Naive thymus-derived CD4-positive, alpha-beta T cell (primary cell): ENCODE measurements around the gene PCCA. TPM values are rescaled to one million over a fixed set of nuclear protein-coding genes. Genes with fewer than 3 reads are reported as not detected.
"Not testable (repeated sequence)": the region's sequence is repeated elsewhere in the genome, so short reads cannot be mapped to it uniquely, and the experiment has no call there.

Experiments
- ATAC-seq: fragments of 150-1000 bp; cut with Tn5 transposase; 2 replicates; pipeline ENCODE4 v1.10.0; 2021; ENCODE audit warnings: mild to moderate bottlenecking, moderate library complexity
- CTCF ChIA-PET: fragments of 350-600 bp; sonication (Branson Sonifier 250); formaldehyde crosslinking; loops from one replicate; lab custom pipeline; 2021; ENCODE audit warnings: antibody characterized with exemption; lab: Charles Lee
- POLR2A ChIA-PET: fragments of 350-600 bp; sonication (Branson Sonifier 250); formaldehyde crosslinking; loops from one replicate; lab custom pipeline; 2021; ENCODE audit warnings: antibody characterized with exemption, inconsistent platforms; lab: Charles Lee
- DNase-seq, 9 donors: peaks; one replicate each; pipeline versions ENCODE4 v3.0.0 to v3.0.0-alpha.2; 2020 to 2022; ENCODE audit warnings: mixed read lengths in 1 of 9
- H3K27ac ChIP-seq: one replicate; pipeline ENCODE4 v1.7.0; 2013; ENCODE audit warnings: mild to moderate bottlenecking, low read depth, low read length, moderate library complexity
- H3K27me3 ChIP-seq, 2 donors: one replicate each; pipeline ENCODE4 v1.7.0; 2013; ENCODE audit warnings: low read length in 2 of 2, mild to moderate bottlenecking in 2 of 2, moderate library complexity in 2 of 2; ENCODE audit not compliant: control insufficient read depth in 2 of 2, insufficient read depth in 2 of 2
- H3K36me3 ChIP-seq, 3 experiments: 1 replicate in 2 of 3; 2 replicates in 1 of 3; pipeline ENCODE4 v1.7.0; 2013; ENCODE audit warnings: low read length in 3 of 3, mild to moderate bottlenecking in 3 of 3, moderate library complexity in 1 of 3; ENCODE audit not compliant: insufficient read depth in 3 of 3, control insufficient read depth in 2 of 3
- H3K4me1 ChIP-seq, 2 donors: one replicate each; pipeline ENCODE4 v1.7.0; 2013; ENCODE audit warnings: low read length in 2 of 2, mild to moderate bottlenecking in 2 of 2, moderate library complexity in 1 of 2; ENCODE audit not compliant: control insufficient read depth in 2 of 2, insufficient read depth in 2 of 2
- H3K4me3 ChIP-seq: 2 replicates; pipeline ENCODE4 v1.7.0; 2013; ENCODE audit warnings: mild to moderate bottlenecking, low read length
- H3K9me3 ChIP-seq, 3 experiments: 1 replicate in 2 of 3; 2 replicates in 1 of 3; pipeline ENCODE4 v1.7.0; 2013; ENCODE audit warnings: low read length in 3 of 3; ENCODE audit not compliant: control insufficient read depth in 2 of 3
- H3K27ac Mint-ChIP-seq, 9 donors: one replicate each; pipeline ENCODE4 v1.8.0; 2020 to 2022; ENCODE audit warnings: mixed read lengths in 9 of 9, mild to moderate bottlenecking in 8 of 9, moderate library complexity in 5 of 9, inconsistent platforms in 2 of 9
- H3K27me3 Mint-ChIP-seq, 5 donors: one replicate each; pipeline ENCODE4 v1.8.0; 2021 to 2022; ENCODE audit warnings: mixed read lengths in 5 of 5, mild to moderate bottlenecking in 1 of 5
- H3K36me3 Mint-ChIP-seq, 5 donors: one replicate each; pipeline ENCODE4 v1.8.0; 2020 to 2022; ENCODE audit warnings: mixed read lengths in 5 of 5, mild to moderate bottlenecking in 3 of 5, inconsistent platforms in 1 of 5
- H3K4me1 Mint-ChIP-seq, 7 donors: one replicate each; pipeline ENCODE4 v1.8.0; 2020 to 2022; ENCODE audit warnings: mixed read lengths in 7 of 7, mild to moderate bottlenecking in 3 of 7, inconsistent platforms in 1 of 7
- H3K4me3 Mint-ChIP-seq, 10 donors: one replicate each; pipeline ENCODE4 v1.8.0; 2020 to 2022; ENCODE audit warnings: mild to moderate bottlenecking in 10 of 10, mixed read lengths in 10 of 10, moderate library complexity in 6 of 10, inconsistent platforms in 2 of 10
- H3K9me3 Mint-ChIP-seq, 11 donors: one replicate each; pipeline ENCODE4 v1.8.0; 2020 to 2022; ENCODE audit warnings: mixed read lengths in 11 of 11, mild to moderate bottlenecking in 4 of 11, inconsistent platforms in 1 of 11, moderate library complexity in 1 of 11
- intact Hi-C, 2 donors: fragments of 100-400 bp; cut with micrococcal nuclease; formaldehyde crosslinking; loops; one replicate each; pipeline ENCODE4 v1.15.1; 2023
- polyA plus RNA-seq, 2 donors: library from polyadenylated mRNA; unstranded; fragments of 300-500 nt; fragmentation: Illumina TruSeq; gene quantifications; one replicate each; pipeline ENCODE4 v1.2.3, GENCODE V29; 2021
- total RNA-seq, 6 experiments: library from RNA in 5 of 6; stranded (reverse) in 5 of 6; gene quantifications; 1 replicate in 5 of 6; 2 replicates in 1 of 6; pipeline ENCODE4 v1.2.3 and lab custom pipeline; 2021 to 2026

Gene PCCA
- total and polyA plus RNA-seq, 7 experiments from 2014 or later: 7.3 to 14.6 (median 11.3) TPM

GRCh38 chr13:100523411-100523810, 434.5 kb downstream of the PCCA start:
- H3K4me1 ChIP-seq: peaks cover 0 to 7% of the 10 kb centered on the region in 2 donors
- Mint-ChIP-seq H3K9me3 (no peaks in the 10 kb centered on the region), H3K4me1 (peaks cover 0 to 19% (median 9%) of the 10 kb centered on the region in 7 donors), H3K4me3 (no peak overlapping the region), H3K27ac (no peak overlapping the region), H3K27me3 (peaks cover 0 to 3% (median 0%) of the 10 kb centered on the region in 5 donors), H3K36me3 (peaks cover 0 to 20% (median 4%) of the 10 kb centered on the region in 5 donors)
- H3K9me3 ChIP-seq: no peaks in the 10 kb centered on the region
- no peaks in the 10 kb centered on the region for H3K27me3 ChIP-seq
- ChIA-PET POLR2A (no interaction called here), CTCF (interaction anchor here (2.1 kb wide), 1 partner anchor 20 kb away, joined by 6 read pairs; no protein-coding TSS in a partner anchor)
- no peak overlapping the region for H3K27ac ChIP-seq
- no peaks in the 10 kb centered on the region for H3K36me3 ChIP-seq
- DNase-seq (no peak), ATAC-seq (no peak)
- intact Hi-C loops: no loop called here
- H3K4me3 ChIP-seq: no peak overlapping the region

- Mint-ChIP-seq H3K27me3 (peaks cover 0 to 3% (median 0%) of the 10 kb centered on the region in 5 donors), H3K4me3 (no peak overlapping the region), H3K27ac (no peak overlapping the region), H3K9me3 (no peaks in the 10 kb centered on the region), H3K36me3 (peaks cover 0 to 25% (median 4%) of the 10 kb centered on the region in 5 donors), H3K4me1 (peaks cover 1 to 19% (median 9%) of the 10 kb centered on the region in 7 donors)
- DNase-seq: no peak
- Histone ChIP-seq H3K4me1 (peaks cover 0 to 7% of the 10 kb centered on the region in 2 donors), H3K27me3 (no peaks in the 10 kb centered on the region), H3K4me3 (no peak overlapping the region), H3K27ac (no peak overlapping the region), H3K36me3 (no peaks in the 10 kb centered on the region), H3K9me3 (no peaks in the 10 kb centered on the region)
- ChIA-PET CTCF (interaction anchor here (0.7 kb wide), 1 partner anchor 11 kb away, joined by 3 read pairs; no protein-coding TSS in a partner anchor), POLR2A (no interaction called here)
- no peak for ATAC-seq
- intact Hi-C loops: no loop called here
These were observed 435.1 kb downstream of the PCCA start for GRCh38 chr13:100523981-100524386.

- ChIA-PET CTCF (interaction anchor here (0.7 to 1.2 kb wide), 2 partner anchors 9 to 10 kb away, joined by 3 to 5 read pairs; no protein-coding TSS in a partner anchor), POLR2A (interaction anchor here (1.1 kb wide), 1 partner anchor 36 kb away, joined by 3 read pairs; no protein-coding TSS in a partner anchor)
- intact Hi-C loops, H3K27ac ChIP-seq, H3K9me3 Mint-ChIP-seq, H3K4me1 ChIP-seq, H3K4me3 Mint-ChIP-seq, H3K27me3 Mint-ChIP-seq, ATAC-seq, H3K36me3 ChIP-seq, DNase-seq, H3K27me3 ChIP-seq, H3K4me3 ChIP-seq, H3K9me3 ChIP-seq: not testable (repeated sequence)
- peaks cover 0 to 32% (median 4%) of the 10 kb centered on the region in 5 donors for H3K36me3 Mint-ChIP-seq
- H3K4me1 Mint-ChIP-seq: peaks cover 1 to 19% (median 9%) of the 10 kb centered on the region in 7 donors
- peak overlapping the region in 1 of 9 donors; percentile 48 for H3K27ac Mint-ChIP-seq
These were observed 435.8 kb downstream of the PCCA start for GRCh38 chr13:100524688-100525087.

- Mint-ChIP-seq H3K27ac (no peak overlapping the region), H3K27me3 (peaks cover 0 to 3% (median 0%) of the 10 kb centered on the region in 5 donors), H3K36me3 (peaks cover 0 to 42% (median 4%) of the 10 kb centered on the region in 5 donors), H3K9me3 (no peaks in the 10 kb centered on the region), H3K4me1 (peaks cover 1 to 19% (median 9%) of the 10 kb centered on the region in 7 donors), H3K4me3 (no peak overlapping the region)
- CTCF ChIA-PET: interaction anchor here (1.2 kb wide), 1 partner anchor 10 kb away, joined by 5 read pairs; no protein-coding TSS in a partner anchor
- DNase-seq: no peak
- H3K36me3 ChIP-seq: no peaks in the 10 kb centered on the region
- no peak overlapping the region for H3K4me3 ChIP-seq
- peaks cover 0 to 7% of the 10 kb centered on the region in 2 donors for H3K4me1 ChIP-seq
- no peak overlapping the region for H3K27ac ChIP-seq
- intact Hi-C loops: no loop called here
- peak; percentile 28 for ATAC-seq
- POLR2A ChIA-PET: interaction anchor here (1.1 kb wide), 1 partner anchor 36 kb away, joined by 3 read pairs; no protein-coding TSS in a partner anchor
- H3K27me3 ChIP-seq: no peaks in the 10 kb centered on the region
- no peaks in the 10 kb centered on the region for H3K9me3 ChIP-seq
These were observed 436.8 kb downstream of the PCCA start for GRCh38 chr13:100525453-100526317.

- Mint-ChIP-seq H3K4me3 (no peak overlapping the region), H3K36me3 (peaks cover 0 to 46% (median 5%) of the 10 kb centered on the region in 5 donors), H3K27me3 (peaks cover 0 to 1% (median 0%) of the 10 kb centered on the region in 5 donors), H3K27ac (no peak overlapping the region), H3K4me1 (peaks cover 1 to 16% (median 7%) of the 10 kb centered on the region in 7 donors), H3K9me3 (no peaks in the 10 kb centered on the region)
- CTCF ChIA-PET: no interaction called here
- peaks cover 0 to 7% of the 10 kb centered on the region in 2 donors for H3K4me1 ChIP-seq
- H3K27ac ChIP-seq: no peak overlapping the region
- no peaks in the 10 kb centered on the region for H3K27me3 ChIP-seq
- H3K4me3 ChIP-seq: no peak overlapping the region
- POLR2A ChIA-PET: no interaction called here
- ATAC-seq (no peak), DNase-seq (no peak)
- no peaks in the 10 kb centered on the region for H3K9me3 ChIP-seq
- H3K36me3 ChIP-seq: no peaks in the 10 kb centered on the region
- intact Hi-C loops: no loop called here
These were observed 437.6 kb downstream of the PCCA start for GRCh38 chr13:100526318-100527000.

GRCh38 chr13:100527644-100528043, 438.8 kb downstream of the PCCA start:
- CTCF ChIA-PET: no interaction called here
- peaks cover 0 to 50% (median 8%) of the 10 kb centered on the region in 5 donors for H3K36me3 Mint-ChIP-seq
- H3K27ac Mint-ChIP-seq: no peak overlapping the region
- intact Hi-C loops: no loop called here
- H3K4me3 Mint-ChIP-seq: no peak overlapping the region
- H3K27me3 Mint-ChIP-seq: no peaks in the 10 kb centered on the region
- no peak for DNase-seq
- no peaks in the 10 kb centered on the region for H3K36me3 ChIP-seq
- no peak for ATAC-seq
- peaks cover 0 to 6% (median 2%) of the 10 kb centered on the region in 7 donors for H3K4me1 Mint-ChIP-seq
- H3K27me3 ChIP-seq: no peaks in the 10 kb centered on the region
- POLR2A ChIA-PET: no interaction called here
- peaks cover 0 to 3% (median 0%) of the 10 kb centered on the region in 11 donors for H3K9me3 Mint-ChIP-seq
- H3K4me1 ChIP-seq: peaks cover 0 to under 1% of the 10 kb centered on the region in 2 donors
- no peaks in the 10 kb centered on the region for H3K9me3 ChIP-seq
- no peak overlapping the region for H3K27ac ChIP-seq
- no peak overlapping the region for H3K4me3 ChIP-seq
